Measurements from ENCODE around the gene STT3B. TPM values are rescaled to one million over a fixed set of nuclear protein-coding genes. Genes with fewer than 3 reads are reported as not detected.

The STT3B gene
- total and polyA plus RNA-seq, 2 of the 13 experiments (the other 11 are each of a cell fraction or from before 2014, with no cell fraction given), result 85.0 to 205 TPM

GRCh38 chr3:31539275-31539674 is 6.5 kb downstream of the STT3B start:
- CTCF ChIA-PET (ENCODE audit: low intra/inter-chr PET ratio, low total read pairs), result no interaction called here
- no peak for FAIRE-seq
- no peak overlapping the region for H3K4me3 ChIP-seq (replicated peaks in 1 of 3; ENCODE audit: insufficient read depth in 1 of 3, low read depth in 2 of 3, low read length in 3 of 3)
- H3K4me1 ChIP-seq (ENCODE audit: insufficient read depth, low read length), result peaks cover 59% of the 10 kb centered on the region
- peaks cover 98% of the 10 kb centered on the region for H3K79me2 ChIP-seq (ENCODE audit: insufficient read depth, low read length)
- H3K9me3 ChIP-seq (ENCODE audit: low read length), result no peaks in the 10 kb centered on the region
- ATAC-seq, result no peak
- H3K9ac ChIP-seq (ENCODE audit: insufficient read depth, low read depth, low read length), result no peak overlapping the region
- in situ Hi-C loops (cut with HindIII; ENCODE audit: extremely low pct_ligation_motif_present, low pct_unique_long_range_greater_than_20kb) (no loop called here), intact Hi-C loops (cut with micrococcal nuclease; ENCODE audit: unreplicated experiment) (loop anchor here (10.0 kb wide), 1 partner anchor 226 kb away; no protein-coding TSS in a partner anchor)
- H3K36me3 ChIP-seq (replicated peaks in 1 of 2; ENCODE audit: control insufficient read depth in 1 of 2, insufficient read depth in 2 of 2, low read length in 2 of 2), result no peaks in the 10 kb centered on the region
- WGBS (ENCODE audit: low lambda C conversion rate), result 83% methylated on average over 1 of the region's 1 CpG
- peaks cover 55% of the 10 kb centered on the region for H4K20me1 ChIP-seq (ENCODE audit: insufficient read depth, low read length)
- no peak overlapping the region for H3K27ac ChIP-seq (ENCODE audit: extremely low read length, insufficient read depth, low read length)
- BruUV-seq (replicated peaks), result no TSS peak
- DNase-seq (ENCODE audit: low spot score), result no peak
- TF ChIP-seq, protein P1, sequence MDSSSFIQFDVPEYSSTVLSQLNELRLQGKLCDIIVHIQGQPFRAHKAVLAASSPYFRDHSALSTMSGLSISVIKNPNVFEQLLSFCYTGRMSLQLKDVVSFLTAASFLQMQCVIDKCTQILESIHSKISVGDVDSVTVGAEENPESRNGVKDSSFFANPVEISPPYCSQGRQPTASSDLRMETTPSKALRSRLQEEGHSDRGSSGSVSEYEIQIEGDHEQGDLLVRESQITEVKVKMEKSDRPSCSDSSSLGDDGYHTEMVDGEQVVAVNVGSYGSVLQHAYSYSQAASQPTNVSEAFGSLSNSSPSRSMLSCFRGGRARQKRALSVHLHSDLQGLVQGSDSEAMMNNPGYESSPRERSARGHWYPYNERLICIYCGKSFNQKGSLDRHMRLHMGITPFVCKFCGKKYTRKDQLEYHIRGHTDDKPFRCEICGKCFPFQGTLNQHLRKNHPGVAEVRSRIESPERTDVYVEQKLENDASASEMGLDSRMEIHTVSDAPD (CRISPR knock-in tag; IDR thresholded peaks at IDR 0.05), result no peak
- POLR2A ChIA-PET, result no interaction called here
- no peak overlapping the region for H2AFZ ChIP-seq (ENCODE audit: low read length)
- no peaks in the 10 kb centered on the region for H3K27me3 ChIP-seq (ENCODE audit: control insufficient read depth in 1 of 2, insufficient read depth in 2 of 2, low read length in 2 of 2)
- H3K4me2 ChIP-seq (ENCODE audit: low read depth, low read length), result peak overlapping the region; percentile 22; the same call in 1 of the 2 replicates

GRCh38 chr3:31541089-31541488 is 8.4 kb downstream of the STT3B start:
- POLR2A ChIA-PET, result no interaction called here
- in situ Hi-C loops (cut with HindIII; ENCODE audit: extremely low pct_ligation_motif_present, low pct_unique_long_range_greater_than_20kb) (no loop called here), intact Hi-C loops (cut with micrococcal nuclease; ENCODE audit: unreplicated experiment) (no loop called here)
- H3K4me3 ChIP-seq (replicated peaks in 1 of 3; ENCODE audit: insufficient read depth in 1 of 3, low read depth in 2 of 3, low read length in 3 of 3), result no peak overlapping the region
- H3K4me1 ChIP-seq (ENCODE audit: insufficient read depth, low read length), result peaks cover 59% of the 10 kb centered on the region
- CTCF ChIA-PET (ENCODE audit: low intra/inter-chr PET ratio, low total read pairs), result no interaction called here
- H3K27ac ChIP-seq (ENCODE audit: extremely low read length, insufficient read depth, low read length), result no peak overlapping the region
- TF ChIP-seq ZFP1 (CRISPR knock-in tag; IDR thresholded peaks at IDR 0.05), result no peak
- TF ChIP-seq ATF7 (IDR thresholded peaks at IDR 0.05), result 0 out of 2 replicates have a peak, but pooled peaks have one; percentile 8
- no peak for TF ChIP-seq ATF7 (CRISPR knock-in tag; IDR thresholded peaks at IDR 0.05)
- H3K9me3 ChIP-seq (ENCODE audit: low read length), result no peaks in the 10 kb centered on the region
- H4K20me1 ChIP-seq (ENCODE audit: insufficient read depth, low read length), result peaks cover 43% of the 10 kb centered on the region
- H2AFZ ChIP-seq (ENCODE audit: low read length), result no peak overlapping the region
- peaks cover 97% of the 10 kb centered on the region for H3K79me2 ChIP-seq (ENCODE audit: insufficient read depth, low read length)
- WGBS (ENCODE audit: low lambda C conversion rate), result 94% methylated on average over 2 of the region's 2 CpGs
- H3K27me3 ChIP-seq (ENCODE audit: control insufficient read depth in 1 of 2, insufficient read depth in 2 of 2, low read length in 2 of 2), result no peaks in the 10 kb centered on the region
- no peak for DNase-seq (ENCODE audit: low spot score)
- no peak overlapping the region for H3K4me2 ChIP-seq (ENCODE audit: low read depth, low read length)
- H3K36me3 ChIP-seq (replicated peaks in 1 of 2; ENCODE audit: control insufficient read depth in 1 of 2, insufficient read depth in 2 of 2, low read length in 2 of 2), result no peaks in the 10 kb centered on the region
- ATAC-seq, result no peak
- no peak overlapping the region for H3K9ac ChIP-seq (ENCODE audit: insufficient read depth, low read depth, low read length)
- FAIRE-seq, result no peak
- BruUV-seq (replicated peaks), result no TSS peak
